ENCODE measurements around the gene SHQ1.

The SHQ1 gene

DNA sequence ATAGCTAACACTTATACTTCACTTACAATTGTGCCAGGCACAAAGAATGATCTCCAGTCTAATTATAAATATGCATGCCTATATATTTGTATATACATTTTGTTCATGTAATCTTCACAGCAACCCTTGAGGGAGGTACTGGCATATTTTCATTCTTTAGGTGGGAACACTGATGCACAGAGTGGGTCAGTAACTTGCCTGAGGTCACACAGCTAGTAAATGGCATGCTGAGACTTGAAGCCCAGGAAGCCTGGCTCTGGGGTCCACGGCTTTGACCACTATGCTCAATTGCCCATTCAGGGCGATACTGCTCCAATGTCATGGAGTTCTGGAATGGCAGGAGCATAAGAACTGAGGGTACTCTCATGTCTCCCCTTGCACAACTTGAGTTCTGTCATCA lies 139.8 kb downstream of the SHQ1 start:
- no peak overlapping the region for H3K27ac ChIP-seq
- no peak for DNase-seq (ENCODE audit: low read depth, low spot score)
- no peak overlapping the region for H3K4me3 ChIP-seq
- no peaks in the 10 kb centered on the region for H3K9me3 ChIP-seq (ENCODE audit: low read depth, low read length)
- TF ChIP-seq FOXP2 (optimal IDR thresholded peaks at IDR 0.05; ENCODE audit: control extremely low read depth, extremely low read length, insufficient read depth), result no peak
- TF ChIP-seq EZH2 (IDR thresholded peaks at IDR 0.05), result no peak
- TF ChIP-seq POLR2AphosphoS5 (IDR thresholded peaks at IDR 0.05; ENCODE audit: borderline replicate concordance, low read depth, low read length), result no peak
- H3K36me3 ChIP-seq (ENCODE audit: insufficient read depth, low read length), result no peaks in the 10 kb centered on the region
- H3K9ac ChIP-seq (ENCODE audit: insufficient read length), result no peak overlapping the region

DNA sequence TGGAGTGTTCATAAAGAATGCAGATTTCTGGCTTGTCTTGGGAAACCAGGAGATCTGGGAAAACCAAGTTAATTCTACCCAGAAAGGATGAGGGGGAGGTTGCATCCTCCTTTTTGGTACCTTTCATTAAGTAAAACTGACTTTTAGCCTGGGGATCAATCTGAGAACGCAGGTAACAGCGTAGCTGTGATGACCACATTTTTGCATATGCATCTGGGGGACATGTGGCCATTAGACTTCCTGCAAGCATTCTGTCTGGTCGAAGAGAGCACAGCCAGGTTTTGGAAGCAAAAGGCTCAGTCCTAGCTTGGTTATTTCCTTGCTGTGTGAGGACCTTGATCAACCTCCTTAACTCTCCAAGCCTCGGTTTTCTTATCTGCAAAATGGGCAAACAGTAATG lies 145.2 kb downstream of the SHQ1 start:
- Histone ChIP-seq H3K27ac (no peak overlapping the region), H3K36me3 (ENCODE audit: insufficient read depth, low read length) (no peaks in the 10 kb centered on the region), H3K9ac (ENCODE audit: insufficient read length) (no peak overlapping the region), H3K4me3 (no peak overlapping the region), H3K9me3 (ENCODE audit: low read depth, low read length) (no peaks in the 10 kb centered on the region)
- DNase-seq (ENCODE audit: low read depth, low spot score), result no peak
- TF ChIP-seq EZH2 (IDR thresholded peaks at IDR 0.05) (no peak), FOXP2 (optimal IDR thresholded peaks at IDR 0.05; ENCODE audit: control extremely low read depth, extremely low read length, insufficient read depth) (no peak), POLR2AphosphoS5 (IDR thresholded peaks at IDR 0.05; ENCODE audit: borderline replicate concordance, low read depth, low read length) (no peak)

DNA sequence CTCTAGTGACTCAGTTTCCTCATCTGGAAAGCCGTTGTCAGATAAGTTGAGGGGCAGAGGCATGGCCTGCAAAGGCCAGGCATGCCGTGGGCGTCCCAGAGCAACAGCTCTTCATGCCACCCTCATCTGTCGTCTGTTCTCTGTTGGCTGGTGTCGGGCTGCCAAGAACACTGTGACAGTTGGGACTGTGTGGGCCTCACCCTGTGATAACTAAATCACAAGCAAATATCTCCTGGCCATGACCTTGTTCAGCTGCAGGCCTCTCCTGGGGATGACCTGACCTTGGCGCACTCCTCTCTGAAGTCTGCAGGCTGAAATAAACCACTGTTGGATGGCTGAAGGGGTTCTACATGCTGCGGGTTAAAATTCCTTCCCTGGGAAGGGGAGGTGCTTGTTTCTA lies 145.9 kb downstream of the SHQ1 start:
- no peaks in the 10 kb centered on the region for H3K9me3 ChIP-seq (ENCODE audit: low read depth, low read length)
- no peak overlapping the region for H3K9ac ChIP-seq (ENCODE audit: insufficient read length)
- no peak overlapping the region for H3K4me3 ChIP-seq
- DNase-seq (ENCODE audit: low read depth, low spot score), result no peak
- TF ChIP-seq FOXP2 (optimal IDR thresholded peaks at IDR 0.05; ENCODE audit: control extremely low read depth, extremely low read length, insufficient read depth), result no peak
- no peak for TF ChIP-seq EZH2 (IDR thresholded peaks at IDR 0.05)
- no peak for TF ChIP-seq POLR2AphosphoS5 (IDR thresholded peaks at IDR 0.05; ENCODE audit: borderline replicate concordance, low read depth, low read length)
- no peak overlapping the region for H3K27ac ChIP-seq
- no peaks in the 10 kb centered on the region for H3K36me3 ChIP-seq (ENCODE audit: insufficient read depth, low read length)

DNA sequence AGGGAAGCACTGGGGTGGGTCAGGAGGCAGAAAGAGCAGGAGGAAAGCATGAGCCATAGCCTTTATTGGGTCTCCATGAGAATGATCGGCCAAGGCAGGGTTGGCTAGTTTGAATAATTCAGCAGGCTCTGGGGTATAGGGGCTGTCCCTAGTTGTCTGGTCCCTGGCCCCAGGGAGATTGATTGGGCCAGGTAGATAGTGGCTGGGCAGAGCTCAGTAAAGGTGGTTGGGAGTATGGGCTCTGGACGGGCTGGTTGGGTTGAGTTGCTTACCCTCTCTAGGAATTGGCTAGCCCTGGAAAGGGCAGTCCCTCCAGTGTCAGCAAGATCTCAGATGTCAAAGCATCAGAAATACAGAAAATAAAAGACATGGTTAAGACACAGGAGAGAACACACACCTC lies 148.1 kb downstream of the SHQ1 start:
- H3K36me3 ChIP-seq (ENCODE audit: insufficient read depth, low read length), result no peaks in the 10 kb centered on the region
- no peak overlapping the region for H3K9ac ChIP-seq (ENCODE audit: insufficient read length)
- H3K9me3 ChIP-seq (ENCODE audit: low read depth, low read length), result no peaks in the 10 kb centered on the region
- H3K4me3 ChIP-seq, result 0 out of 2 replicates have a peak overlapping the region, but pooled peaks have one; percentile 11
- 0 out of 2 replicates have a peak overlapping the region, but pooled peaks have one; percentile 25 for H3K27ac ChIP-seq
- DNase-seq (ENCODE audit: low read depth, low spot score), result no peak
- TF ChIP-seq EZH2 (IDR thresholded peaks at IDR 0.05), result no peak
- no peak for TF ChIP-seq FOXP2 (optimal IDR thresholded peaks at IDR 0.05; ENCODE audit: control extremely low read depth, extremely low read length, insufficient read depth)
- TF ChIP-seq POLR2AphosphoS5 (IDR thresholded peaks at IDR 0.05; ENCODE audit: borderline replicate concordance, low read depth, low read length), result no peak

DNA sequence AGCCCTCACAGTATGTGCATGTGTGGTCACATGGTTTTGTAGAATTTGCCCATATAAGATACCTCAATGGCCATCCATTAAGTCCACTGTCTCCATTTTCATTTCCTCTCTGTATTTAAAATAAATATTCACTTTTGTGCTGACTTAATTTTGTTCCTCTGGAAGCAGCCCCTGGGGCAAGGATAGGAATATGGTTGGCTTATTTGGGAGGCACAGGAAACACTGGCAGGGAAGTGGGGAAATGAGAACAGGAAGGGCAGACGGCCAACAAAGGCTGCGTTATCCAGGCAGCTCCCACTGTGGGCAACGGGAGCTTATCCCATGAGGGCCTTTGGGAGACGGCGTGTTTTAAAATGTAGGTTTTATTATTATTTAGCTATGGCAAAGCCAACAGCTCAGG lies 148.6 kb downstream of the SHQ1 start:
- no peaks in the 10 kb centered on the region for H3K9me3 ChIP-seq (ENCODE audit: low read depth, low read length)
- peak; percentile 89 for DNase-seq (ENCODE audit: low read depth, low spot score)
- 0 out of 2 replicates have a peak overlapping the region, but pooled peaks have one; percentile 25 for H3K27ac ChIP-seq
- no peak for TF ChIP-seq FOXP2 (optimal IDR thresholded peaks at IDR 0.05; ENCODE audit: control extremely low read depth, extremely low read length, insufficient read depth)
- peak; percentile 41; the same call in 1 of the 2 replicates for TF ChIP-seq POLR2AphosphoS5 (IDR thresholded peaks at IDR 0.05; ENCODE audit: borderline replicate concordance, low read depth, low read length)
- TF ChIP-seq EZH2 (IDR thresholded peaks at IDR 0.05), result no peak
- peak overlapping the region; percentile 11; the same call in 1 of the 2 replicates for H3K4me3 ChIP-seq
- H3K9ac ChIP-seq (ENCODE audit: insufficient read length), result no peak overlapping the region
- no peaks in the 10 kb centered on the region for H3K36me3 ChIP-seq (ENCODE audit: insufficient read depth, low read length)

Data from SK-N-MC (cell line).